GM12878 (cell line): Measurements from ENCODE around the gene APEX1. TPM values are rescaled to one million over a fixed set of nuclear protein-coding genes. Genes with fewer than 3 reads are reported as not detected.
A peak's percentile ranks its signal among the peaks of the same experiment; 100 is the strongest.

Experiments used
- CBX3 ChIP-seq: fragments of 200-600 bp; sonication (generic); IDR thresholded peaks from 2 replicates; pipeline ENCODE4 v1.6.1; 2016; ENCODE audit warnings: low read depth, borderline replicate concordance
- CHD2 ChIP-seq: IDR thresholded peaks from 2 replicates; pipeline ENCODE4 v1.6.1; 2011; ENCODE audit warnings: low read depth, low read length, improper control_type of control experiment, borderline replicate concordance
- CREB1 ChIP-seq: IDR thresholded peaks from 2 replicates; pipeline ENCODE4 v1.6.1; 2012; ENCODE audit warnings: low read depth, mild to moderate bottlenecking, inconsistent platforms
- EP300 ChIP-seq, 2 experiments: fragments of 150-350 bp in 1 of 2; IDR thresholded peaks; 2 replicates each; pipeline ENCODE4 v1.6.1; 2011 to 2012; ENCODE audit warnings: low read depth in 2 of 2, low read length in 2 of 2, borderline replicate concordance in 1 of 2, improper control_type of control experiment in 1 of 2, inconsistent platforms in 1 of 2; ENCODE audit not compliant: control insufficient read depth in 1 of 2
- GABPA ChIP-seq: IDR thresholded peaks from 2 replicates; pipeline ENCODE4 v1.6.1; 2014; ENCODE audit warnings: antibody characterized with exemption, low read depth, mild to moderate bottlenecking, inconsistent platforms
- MEF2B ChIP-seq: fragments of 450-650 bp; IDR thresholded peaks from 2 replicates; pipeline ENCODE4 v1.6.1; 2018; ENCODE audit warnings: mild to moderate bottlenecking, moderate library complexity; ENCODE audit not compliant: partially characterized antibody, poor library complexity, severe bottlenecking
- MTA3 ChIP-seq: IDR thresholded peaks from 2 replicates; pipeline ENCODE4 v1.6.1; 2012; ENCODE audit warnings: low read length, inconsistent platforms, borderline replicate concordance
- MYC ChIP-seq: IDR thresholded peaks from 2 replicates; pipeline ENCODE4 v1.6.1; 2011; ENCODE audit warnings: mild to moderate bottlenecking, low read length, moderate library complexity, inconsistent platforms; ENCODE audit not compliant: insufficient read depth, insufficient replicate concordance, insufficient read length, severe bottlenecking
- NFIC ChIP-seq: IDR thresholded peaks from 2 replicates; pipeline ENCODE4 v1.6.1; 2012; ENCODE audit warnings: low read depth, mild to moderate bottlenecking, inconsistent platforms, low read length, moderate library complexity
- NFYB ChIP-seq: IDR thresholded peaks from 2 replicates; pipeline ENCODE4 v1.6.1; 2011; ENCODE audit warnings: low read depth, mild to moderate bottlenecking, low read length, improper control_type of control experiment, moderate library complexity; ENCODE audit not compliant: insufficient read depth
- NRF1 ChIP-seq: conservative IDR thresholded peaks from 2 replicates; pipeline ENCODE4 v1.6.1; 2011; ENCODE audit warnings: mild to moderate bottlenecking, low read depth, low read length, improper control_type of control experiment
- PAX5 ChIP-seq: IDR thresholded peaks from 2 replicates; pipeline ENCODE4 v1.6.1; 2011; ENCODE audit warnings: low read depth, low read length, borderline replicate concordance
- RAD21 ChIP-seq: IDR thresholded peaks from 2 replicates; pipeline ENCODE4 v1.6.1; 2011; ENCODE audit warnings: mild to moderate bottlenecking, low read depth, low read length, moderate library complexity; ENCODE audit not compliant: insufficient read depth
- RAD51 ChIP-seq: fragments of 450-650 bp; IDR thresholded peaks from 2 replicates; pipeline ENCODE4 v1.6.1; 2016; ENCODE audit warnings: moderate library complexity, mild to moderate bottlenecking, inconsistent platforms
- RELA ChIP-seq: fragments of 450-650 bp; IDR thresholded peaks from 2 replicates; pipeline ENCODE4 v1.8.0; 2014; ENCODE audit warnings: borderline replicate concordance; ENCODE audit not compliant: partially characterized antibody
- RELB ChIP-seq: fragments of 450-650 bp; IDR thresholded peaks from 2 replicates; pipeline ENCODE4 v1.6.1; 2017; ENCODE audit warnings: low read depth, mild to moderate bottlenecking, moderate library complexity
- SKIL ChIP-seq: fragments of 450-650 bp; IDR thresholded peaks from 2 replicates; pipeline ENCODE4 v1.6.1; 2017; ENCODE audit warnings: mild to moderate bottlenecking, low read depth, inconsistent platforms; ENCODE audit not compliant: poor library complexity, severe bottlenecking
- SP1 ChIP-seq: IDR thresholded peaks from one replicate; pipeline ENCODE4 v1.6.1; 2011; ENCODE audit warnings: low read depth, low read length
- TAF1 ChIP-seq: IDR thresholded peaks from 2 replicates; pipeline ENCODE4 v1.6.1; 2011; ENCODE audit warnings: mild to moderate bottlenecking, low read depth, low read length, borderline replicate concordance
- ZNF207 ChIP-seq: fragments of 450-650 bp; IDR thresholded peaks from 2 replicates; pipeline ENCODE4 v1.6.1; 2014; ENCODE audit warnings: antibody characterized with exemption, mild to moderate bottlenecking, borderline replicate concordance
- ZNF592 ChIP-seq: fragments of 450-650 bp; IDR thresholded peaks from 2 replicates; pipeline ENCODE4 v1.6.1; 2017; ENCODE audit warnings: mild to moderate bottlenecking, moderate library complexity
- polyA plus RNA-seq, 11 experiments: library from polyadenylated mRNA; depleted of rRNA in 4 of 11; unstranded in 6 of 11; stranded (reverse) in 5 of 11; fragments of >200 nt; fragmentation: Nextera tagmentation in 4 of 11; fragmentation: Illumina TruSeq in 1 of 11; extraction: Ambion mirVana in 4 of 11; extraction: Trizol in 1 of 11; gene quantifications; 1 replicate in 1 of 11; 2 replicates in 10 of 11; pipeline versions ENCODE4 v1.2.1 to v1.2.3, GENCODE V29; 2011 to 2016; ENCODE audit warnings: inconsistent platforms in 2 of 11, missing spikeins in 2 of 11, low read depth in 1 of 11
- total RNA-seq, 4 experiments: library from RNA; depleted of rRNA in 3 of 4; stranded (reverse); fragments of >200 nt in 3 of 4; fragmentation: Illumina TruSeq in 1 of 4; extraction: Trizol in 1 of 4; gene quantifications; 2 replicates each; pipeline versions ENCODE4 v1.2.1 to v1.2.3, GENCODE V29; 2013 to 2021

Gene APEX1
- total and polyA plus RNA-seq, 10 of the 15 experiments (the other 5 are each of a cell fraction or from before 2014, with no cell fraction given): 115 to 407 (median 300) TPM

- TF ChIP-seq ZNF592 (no peak), ZNF207 (peak; percentile 54), NRF1 (peak; percentile 56), RELB (peak; percentile 57; the same call in 1 of the 2 replicates), CREB1 (peak; percentile 92), CHD2 (peak; percentile 92; the same call in 1 of the 2 replicates), GABPA (no peak), MYC (peak; percentile 84), MTA3 (no peak), EP300 (IDR thresholded peaks at IDR 0.05; ENCODE audit: borderline replicate concordance in 1 of 2, control insufficient read depth in 1 of 2, low read depth in 2 of 2, low read length in 2 of 2) (no peak), NFIC (peak; percentile 52; the same call in 1 of the 2 replicates), CBX3 (no peak), SKIL (peak; percentile 40), RELA (peak; percentile 99), NFYB (peak; percentile 95), PAX5 (no peak; the same call in 1 of the 2 replicates), TAF1 (peak; percentile 55; the same call in 1 of the 2 replicates), MEF2B (peak; percentile 86), RAD51 (peak; percentile 100), RAD21 (no peak), SP1 (peak; percentile 95)
Measured at GRCh38 chr14:20461225-20462141, 6.5 kb downstream of the APEX1 start, which contains the start of gene PIP4P1 (continued).
